ENCODE results near the gene RPL7L1.
"Not testable (repeated sequence)": the region's sequence is repeated elsewhere in the genome, so short reads cannot be mapped to it uniquely, and the experiment has no call there.

The RPL7L1 gene

DNA sequence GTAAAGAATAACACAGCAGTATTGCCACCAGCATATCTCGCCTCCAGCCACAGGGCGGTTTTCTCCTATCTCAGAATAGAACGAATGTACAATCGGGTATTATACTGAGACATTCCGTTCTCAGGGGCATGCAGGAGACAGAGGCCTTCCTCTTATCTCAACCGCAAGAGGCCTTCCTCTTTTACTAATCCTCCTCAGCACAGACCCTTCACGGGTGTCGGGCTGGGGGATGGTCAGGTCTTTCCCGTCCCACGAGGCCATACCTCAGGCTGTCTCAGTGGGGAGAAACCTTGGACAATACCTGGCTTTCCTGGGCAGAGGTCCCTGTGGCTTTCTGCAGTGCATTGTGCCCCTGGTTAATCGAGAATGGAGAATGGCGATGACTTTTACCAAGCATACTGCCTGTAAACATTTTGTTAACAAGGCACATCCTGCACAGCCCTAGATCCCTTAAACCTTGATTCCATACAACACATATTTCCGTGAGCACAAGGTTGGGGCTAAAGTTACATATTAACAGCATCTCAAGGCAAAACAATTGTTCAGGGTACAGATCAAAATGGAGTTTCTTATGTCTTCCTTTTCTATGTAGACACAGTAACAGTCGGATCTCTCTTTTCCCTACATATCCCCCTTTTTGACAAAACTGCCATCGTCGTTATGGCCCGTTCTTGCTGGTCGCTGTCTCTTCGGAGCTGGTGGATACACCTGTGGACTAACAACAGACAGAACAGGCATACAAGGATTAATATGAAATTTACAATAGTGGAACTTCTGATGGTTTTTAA lies 14.8 kb downstream of the RPL7L1 start:
- not testable (repeated sequence) for DNase-seq

DNA sequence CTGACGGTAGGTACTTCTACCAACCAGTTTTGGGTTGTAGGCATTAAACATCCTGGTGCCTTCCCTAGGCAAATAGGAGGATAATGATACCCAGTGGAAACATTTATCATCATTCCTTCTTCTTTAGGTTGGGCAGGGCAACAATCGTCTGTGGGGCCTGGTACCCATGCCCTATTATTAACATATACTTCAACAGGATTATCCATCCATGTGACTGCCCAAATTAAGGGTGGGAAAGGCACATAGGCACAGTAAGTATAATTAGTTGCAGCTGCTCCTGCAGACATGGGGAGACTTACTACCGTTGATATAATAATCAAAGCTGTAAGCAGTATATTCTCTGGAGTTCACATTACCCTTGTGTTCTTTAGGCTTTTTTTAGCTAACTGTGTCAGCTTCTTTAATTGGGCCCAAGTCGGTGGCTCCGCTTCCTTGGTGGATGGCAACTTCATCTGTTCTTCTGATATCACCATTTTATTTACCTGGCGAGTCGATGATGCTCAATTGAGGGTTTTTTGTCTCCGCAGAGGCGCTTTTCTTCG lies 16.8 kb downstream of the RPL7L1 start:
- no peak for DNase-seq

DNA sequence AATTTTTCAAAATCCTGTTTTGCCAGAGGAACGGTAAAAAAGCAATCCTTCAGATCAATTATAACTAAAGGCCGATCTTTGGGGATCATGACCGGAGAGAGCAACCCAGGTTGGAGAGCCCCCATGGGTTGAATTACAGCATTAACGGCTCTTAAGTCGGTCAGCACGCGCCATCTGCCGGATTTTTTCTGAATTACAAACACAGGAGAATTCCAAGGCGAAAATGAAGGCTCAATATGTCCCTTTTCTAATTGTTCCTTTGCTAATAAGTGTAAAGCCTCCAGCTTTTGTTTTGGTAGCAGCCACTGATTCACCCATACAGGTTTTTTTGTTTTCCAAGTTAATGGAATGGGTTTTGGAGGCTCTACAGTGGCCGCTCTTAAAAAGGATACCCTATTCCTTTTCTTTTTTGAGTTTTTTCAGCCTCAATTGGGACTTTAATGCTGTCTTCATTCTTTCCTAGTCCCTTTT lies 19.5 kb downstream of the RPL7L1 start:
- peak; percentile 81 for DNase-seq

DNA sequence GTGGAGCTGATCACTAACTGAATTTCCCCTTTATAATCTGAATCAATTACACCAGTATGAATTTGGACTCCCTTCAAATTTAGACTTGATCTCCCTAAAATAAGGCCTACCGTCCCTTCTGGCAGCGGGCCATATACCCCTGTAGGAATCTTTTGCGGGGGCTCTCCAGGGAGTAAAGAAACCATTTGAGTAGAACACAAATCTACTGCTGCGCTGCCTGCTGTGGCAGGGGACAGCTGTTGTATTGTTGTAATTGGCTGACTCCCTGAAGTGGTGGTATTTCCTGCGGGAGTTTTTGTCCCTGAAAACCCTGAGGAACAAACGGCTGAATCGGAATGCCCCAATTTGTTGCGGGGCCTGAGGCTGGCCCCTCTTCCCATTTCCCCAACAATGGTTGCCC lies 20.5 kb downstream of the RPL7L1 start:
- DNase-seq, result no peak

DNA sequence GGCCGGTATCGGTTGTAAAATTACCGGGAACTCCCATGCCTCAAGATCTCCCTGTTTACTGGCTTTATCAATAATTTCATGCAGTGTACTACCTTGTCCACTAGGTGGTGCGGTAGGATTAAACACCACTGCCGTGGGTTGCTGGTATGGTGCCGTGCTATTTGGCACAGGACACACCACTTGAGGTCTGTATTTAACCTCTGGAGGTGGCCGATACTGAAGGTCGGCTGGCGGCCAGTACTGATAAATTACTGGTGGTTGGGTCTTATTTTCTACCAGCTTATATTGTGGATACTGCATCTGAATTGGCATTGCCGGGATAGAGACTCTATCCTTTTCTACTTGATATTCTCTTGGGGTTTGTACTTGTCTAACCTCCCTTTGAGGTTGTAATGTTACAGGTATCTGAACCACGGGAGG lies 22.1 kb downstream of the RPL7L1 start:
- DNase-seq, result peak; percentile 79

DNA sequence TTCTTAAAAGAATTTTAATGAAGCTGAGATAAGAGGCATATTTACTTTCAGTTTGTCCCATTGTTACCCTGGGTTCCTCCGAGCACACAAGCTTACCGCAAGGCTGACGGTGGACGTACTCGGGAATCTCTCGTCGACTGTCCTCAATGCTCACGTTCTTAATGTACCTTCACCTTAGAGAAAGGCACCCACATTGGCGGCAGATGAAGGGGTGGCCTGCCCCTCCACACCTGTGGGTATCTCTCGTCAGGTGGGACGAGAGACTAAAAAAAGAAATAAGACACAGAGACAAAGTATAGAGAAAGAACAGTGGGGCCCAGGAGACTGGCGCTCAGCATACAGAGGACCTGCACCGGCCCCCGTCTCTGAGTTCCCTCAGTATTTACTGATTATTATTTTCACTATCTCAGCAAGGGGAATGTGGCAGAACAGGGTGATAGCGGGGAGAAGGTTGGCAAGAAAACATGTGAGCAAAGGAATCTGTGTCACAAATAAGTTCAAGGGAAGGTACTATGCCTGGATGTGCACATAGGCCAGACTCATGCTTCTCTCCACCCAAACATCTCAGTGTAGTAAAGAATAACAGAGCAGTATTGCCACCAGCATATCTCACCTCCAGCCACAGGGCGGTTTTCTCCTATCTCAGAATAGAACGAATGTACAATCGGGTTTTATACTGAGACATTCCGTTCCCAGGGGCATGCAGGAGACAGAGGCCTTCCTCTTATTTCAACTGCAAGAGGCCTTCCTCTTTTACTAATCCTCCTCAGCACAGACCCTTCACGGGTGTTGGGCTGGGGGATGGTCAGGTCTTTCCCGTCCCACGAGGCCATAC lies 23.2 kb downstream of the RPL7L1 start:
- DNase-seq, result not testable (repeated sequence)

DNA sequence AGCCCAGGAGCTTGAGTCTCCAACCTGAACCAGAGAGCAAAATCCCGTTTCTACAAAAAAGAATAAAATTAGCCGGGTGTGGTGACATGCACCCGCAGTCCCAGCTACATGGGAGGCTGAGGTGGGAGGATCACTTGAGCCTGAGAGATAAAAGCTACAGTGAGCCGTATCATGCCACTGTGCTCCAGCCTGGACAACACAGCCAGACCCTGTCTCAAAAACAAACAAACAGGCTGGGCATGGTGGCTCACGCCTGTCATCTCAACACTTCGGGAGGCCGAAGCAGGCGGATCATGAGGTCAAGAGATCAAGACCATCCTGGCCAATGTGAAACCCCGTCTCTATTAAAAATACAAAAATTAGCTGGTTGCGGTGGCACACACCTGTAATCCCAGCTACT lies 25.1 kb downstream of the RPL7L1 start:
- no peak for DNase-seq

DNA sequence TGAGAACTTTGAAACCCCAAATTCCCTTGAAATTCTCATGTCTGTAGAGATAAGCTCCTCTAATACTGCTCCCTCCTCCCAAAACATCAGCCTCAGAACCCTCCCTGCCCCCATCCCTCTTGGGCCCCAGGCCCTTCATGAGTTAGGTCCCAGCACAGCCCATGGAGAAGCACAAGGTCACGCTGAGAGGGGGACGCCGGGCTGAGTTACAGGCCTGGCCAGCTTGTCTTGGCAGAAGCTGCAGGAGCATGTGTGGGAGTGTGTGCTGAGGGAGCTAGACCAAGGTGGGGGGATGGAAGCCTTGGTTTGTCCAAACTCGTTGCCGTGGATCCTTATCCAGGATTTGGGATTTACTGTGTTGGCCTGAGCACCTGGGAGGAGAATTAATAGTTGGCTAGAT lies 27.9 kb downstream of the RPL7L1 start:
- DNase-seq, result no peak

DNA sequence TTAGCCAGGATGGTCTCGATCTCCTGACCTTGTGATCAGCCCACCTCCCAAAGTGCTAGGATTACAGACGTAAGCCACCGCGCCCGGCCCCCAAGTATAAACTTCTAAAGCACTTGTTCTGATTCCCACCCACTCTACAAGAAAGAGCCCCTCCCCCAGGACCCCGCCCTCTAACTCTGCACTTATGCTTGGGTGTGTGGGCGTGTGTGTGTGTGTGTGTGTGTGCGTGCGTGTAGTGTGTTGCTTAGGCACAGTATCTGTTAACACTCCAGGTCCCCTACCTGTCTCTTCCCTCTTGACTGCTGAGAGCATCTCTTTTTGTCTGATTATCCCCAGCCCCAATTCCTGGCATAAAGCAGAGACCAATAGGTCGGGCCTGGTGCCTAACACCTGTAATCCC lies 30.4 kb downstream of the RPL7L1 start:
- no peak for DNase-seq

DNA sequence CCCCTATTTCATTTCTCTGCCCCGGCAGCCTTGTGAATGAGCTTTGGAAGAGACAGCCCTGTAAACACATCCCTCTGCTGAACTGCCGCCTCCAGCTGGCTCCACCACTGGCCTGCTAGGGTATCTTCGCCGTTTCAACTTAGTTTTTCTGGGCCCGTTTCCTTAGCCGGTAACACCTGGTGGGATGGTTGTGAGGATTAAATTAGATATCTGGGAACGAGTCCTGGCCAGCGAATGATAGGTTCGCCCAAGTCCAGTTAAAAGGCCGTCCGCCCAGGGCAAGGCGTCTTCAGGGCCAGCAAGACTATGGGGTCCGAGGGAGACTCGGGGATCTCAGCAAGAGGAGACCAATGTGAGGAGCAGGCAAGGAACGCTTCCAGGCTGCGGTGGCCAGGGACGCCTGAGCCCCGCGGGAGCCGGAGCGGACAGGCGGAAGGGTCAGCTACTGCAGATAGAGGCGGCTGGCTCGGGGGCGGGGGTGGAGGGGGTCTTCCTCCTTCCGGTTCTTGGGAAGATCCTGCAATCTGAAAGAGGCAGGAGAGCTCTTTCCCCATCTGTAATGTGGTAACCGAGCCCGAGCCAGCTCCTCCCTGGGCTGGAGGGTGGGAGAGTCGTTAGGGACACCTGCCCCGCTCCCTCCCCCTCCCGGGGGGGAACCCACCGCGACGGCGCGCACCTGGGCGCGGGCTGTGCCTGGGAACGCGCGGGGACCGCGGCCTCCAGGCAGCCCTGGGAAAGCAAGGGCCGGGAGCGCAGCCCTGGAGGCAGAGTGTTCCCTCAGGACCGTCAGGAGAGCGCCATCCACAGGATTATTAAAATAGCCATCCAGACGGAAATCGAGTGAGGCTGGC lies 32.0 kb downstream of the RPL7L1 start:
- DNase-seq, result no peak

DNA sequence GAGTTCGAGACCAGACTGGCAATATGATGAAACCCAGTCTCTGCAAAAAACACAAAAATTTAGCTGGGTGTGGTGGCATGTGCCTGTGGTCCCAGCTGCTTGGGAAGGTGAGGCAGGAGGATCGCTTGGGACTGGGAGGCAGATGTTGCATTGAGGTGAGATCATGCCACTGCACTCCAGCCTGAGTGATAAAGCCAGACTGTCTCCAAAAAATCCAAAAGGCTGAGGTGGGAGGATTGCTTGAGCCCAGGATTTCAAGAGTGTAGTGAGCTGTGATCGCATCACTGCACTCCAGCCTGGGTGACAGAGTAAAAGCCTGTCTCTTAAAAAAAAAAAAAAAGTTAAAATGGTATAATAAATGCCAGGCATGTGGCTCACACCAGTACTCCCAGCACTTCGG lies 35.1 kb downstream of the RPL7L1 start:
- no peak for DNase-seq

DNA sequence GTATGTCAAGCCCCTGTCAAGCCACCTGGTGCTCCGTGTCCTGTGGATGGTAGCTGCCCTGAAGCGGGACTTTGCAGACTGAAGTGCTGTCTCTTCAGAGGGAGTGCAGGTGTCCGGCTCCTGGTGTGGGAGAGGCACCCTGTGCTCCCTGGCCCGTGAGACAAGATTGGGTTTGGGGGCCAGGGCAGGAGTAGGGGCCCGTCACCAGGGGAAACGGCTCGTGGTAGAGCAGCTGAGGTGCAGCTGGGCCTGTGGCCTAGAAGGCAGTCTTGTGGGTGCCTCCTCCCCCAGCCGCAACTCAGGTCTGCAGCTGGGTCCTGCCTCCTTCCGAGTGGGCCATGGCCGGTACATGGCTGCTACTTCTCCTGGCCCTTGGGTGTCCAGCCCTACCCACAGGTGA lies 36.3 kb downstream of the RPL7L1 start, which contains the start of gene PTCRA:
Gene PTCRA, plus strand, starts transcription at position 322 of the 400 bp plus-strand sequence. Its CDS starts 17 bp downstream, at position 339.
- no peak for DNase-seq

DNA sequence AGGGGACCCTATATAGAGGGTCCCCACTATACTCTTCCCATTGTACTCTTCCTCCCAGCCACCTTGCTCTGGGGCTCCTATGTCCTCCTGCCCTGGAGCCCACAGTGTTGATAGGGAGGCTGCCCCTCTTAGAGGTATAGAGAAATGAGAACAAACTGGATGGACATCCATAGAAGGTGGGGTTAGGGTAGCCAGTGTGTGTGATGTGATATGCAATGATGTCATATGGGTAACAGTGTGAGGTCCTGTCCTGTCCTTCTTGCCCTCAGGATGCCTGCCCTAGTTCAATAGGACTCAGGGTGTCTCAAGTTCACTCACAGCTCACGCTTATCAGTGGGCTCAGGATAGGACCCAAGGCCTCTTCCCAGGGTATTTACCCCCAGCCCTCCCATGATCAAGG lies 36.9 kb downstream of the RPL7L1 start:
- no peak for DNase-seq

DNA sequence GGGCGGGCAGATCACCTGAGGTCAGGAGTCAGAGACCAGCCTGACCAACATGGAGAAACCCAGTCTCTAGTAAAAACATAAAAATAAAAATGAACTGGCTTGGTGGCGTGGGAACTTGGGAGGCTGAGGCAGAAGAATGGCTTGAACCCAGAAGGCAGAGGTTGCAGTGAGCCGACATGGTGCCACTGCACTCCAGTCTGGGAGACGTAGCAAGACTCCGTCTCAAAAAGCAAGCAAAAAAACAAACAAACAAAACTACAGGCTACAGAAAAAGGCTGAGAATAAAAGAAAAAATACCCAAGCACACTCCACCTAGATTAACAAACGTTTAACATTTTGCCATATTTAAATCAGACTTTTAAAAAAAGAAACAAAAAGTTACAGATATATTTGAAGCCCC lies 42.4 kb downstream of the RPL7L1 start:
- no peak for DNase-seq

DNA sequence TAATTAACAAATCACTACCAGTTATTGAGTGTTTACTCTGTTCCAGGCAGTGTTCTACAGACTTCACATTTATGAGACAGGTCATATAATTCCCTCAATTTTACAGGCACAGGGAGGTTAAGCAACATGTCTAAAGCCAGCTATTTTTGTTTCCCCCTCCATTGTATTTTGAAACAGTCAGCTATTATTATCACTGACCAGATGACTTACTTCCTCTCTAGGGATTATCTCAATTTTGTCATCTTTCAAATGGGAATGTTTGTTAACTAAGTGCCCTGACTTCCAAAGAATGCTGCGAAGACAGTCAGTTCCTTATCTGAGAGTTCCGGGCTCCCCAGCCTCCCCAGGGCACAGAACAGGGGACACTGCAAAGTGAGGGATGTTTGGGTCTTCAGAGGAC lies 44.2 kb downstream of the RPL7L1 start:
- no peak for DNase-seq

DNA sequence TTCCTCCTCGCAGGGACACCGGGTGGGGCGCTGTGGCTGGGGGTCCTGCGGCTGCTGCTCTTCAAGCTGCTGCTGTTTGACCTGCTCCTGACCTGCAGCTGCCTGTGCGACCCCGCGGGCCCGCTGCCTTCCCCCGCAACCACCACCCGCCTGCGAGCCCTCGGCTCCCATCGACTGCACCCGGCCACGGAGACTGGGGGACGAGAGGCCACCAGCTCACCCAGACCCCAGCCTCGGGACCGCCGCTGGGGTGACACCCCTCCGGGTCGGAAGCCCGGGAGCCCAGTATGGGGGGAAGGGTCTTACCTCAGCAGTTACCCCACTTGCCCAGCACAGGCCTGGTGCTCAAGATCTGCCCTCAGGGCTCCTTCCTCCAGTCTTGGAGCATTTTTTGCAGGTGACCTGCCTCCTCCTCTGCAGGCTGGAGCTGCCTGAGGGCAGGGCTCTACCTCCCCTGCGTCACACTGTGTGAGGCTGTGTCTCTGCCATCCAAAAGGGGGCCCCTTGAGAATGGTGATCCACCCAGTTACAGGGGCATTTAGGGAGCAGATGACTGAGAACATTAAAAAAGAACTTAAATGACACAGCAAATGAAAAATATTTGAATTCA lies 45.9 kb downstream of the RPL7L1 start:
- DNase-seq, result no peak

DNA sequence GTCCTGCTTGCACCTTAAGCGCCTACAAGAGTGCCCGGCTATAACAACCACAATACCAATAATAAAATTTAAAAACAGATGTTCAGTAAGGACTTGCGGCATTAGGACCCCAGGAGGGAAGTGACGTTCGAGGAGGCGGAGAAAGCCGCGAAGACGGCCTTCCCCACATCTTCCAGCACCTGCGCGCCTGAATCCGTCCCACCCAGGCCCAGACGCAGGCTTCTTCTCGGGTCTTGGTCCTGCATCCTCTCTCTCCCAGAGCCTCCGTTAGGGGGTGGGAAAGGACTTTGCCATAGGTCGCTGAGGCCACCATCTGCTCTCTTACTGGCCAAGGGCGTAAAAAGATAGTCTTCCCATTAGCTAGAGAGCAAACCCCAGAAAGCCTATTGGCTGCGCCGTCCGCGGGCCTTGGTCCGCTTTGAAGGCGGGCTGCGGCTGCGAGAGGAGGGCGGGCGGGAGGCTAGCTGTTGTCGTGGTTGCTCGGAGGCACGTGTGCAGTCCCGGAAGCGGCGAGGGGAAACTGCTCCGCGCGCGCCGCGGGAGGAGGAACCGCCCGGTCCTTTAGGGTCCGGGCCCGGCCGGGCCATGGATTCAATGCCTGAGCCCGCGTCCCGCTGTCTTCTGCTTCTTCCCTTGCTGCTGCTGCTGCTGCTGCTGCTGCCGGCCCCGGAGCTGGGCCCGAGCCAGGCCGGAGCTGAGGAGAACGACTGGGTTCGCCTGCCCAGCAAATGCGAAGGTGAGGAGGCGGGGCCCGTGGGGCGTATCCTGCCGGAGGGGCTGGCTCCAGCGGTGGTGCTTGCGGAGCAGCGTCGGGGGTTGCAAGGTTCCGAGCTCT lies 49.8 kb downstream of the RPL7L1 start, which contains the start of gene CNPY3:
Gene CNPY3, plus strand, starts transcription at position 495 of the 835 bp plus-strand sequence. Its CDS starts 91 bp downstream, at position 586.
- peak; percentile 94 for DNase-seq

DNA sequence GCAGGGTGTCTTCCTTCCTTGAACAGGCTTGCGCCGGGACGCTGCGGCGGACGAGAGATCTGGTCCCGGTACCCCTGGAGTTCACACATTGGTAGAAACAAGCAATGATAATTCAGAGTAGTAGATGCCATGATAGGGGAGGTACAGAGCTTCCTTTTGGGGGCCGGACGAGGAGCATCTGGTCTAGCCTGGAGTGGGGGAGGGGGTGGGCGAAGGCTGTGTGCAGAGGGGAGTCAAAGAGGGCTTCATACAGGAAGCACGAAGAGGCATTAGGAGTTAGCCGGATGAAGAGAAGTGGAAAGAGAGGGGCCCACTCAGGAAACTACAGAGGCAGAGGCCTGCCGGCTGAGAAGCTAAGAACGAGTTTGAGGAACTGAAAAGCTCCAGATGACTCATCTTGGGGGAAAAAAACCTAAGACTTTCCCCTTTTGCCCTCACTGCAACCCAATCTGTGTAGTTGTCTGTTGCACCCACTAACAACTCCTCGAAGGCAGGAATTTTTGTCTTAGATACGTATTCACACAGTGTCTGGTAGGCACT lies 50.5 kb downstream of the RPL7L1 start:
- DNase-seq, result peak; percentile 69

DNA sequence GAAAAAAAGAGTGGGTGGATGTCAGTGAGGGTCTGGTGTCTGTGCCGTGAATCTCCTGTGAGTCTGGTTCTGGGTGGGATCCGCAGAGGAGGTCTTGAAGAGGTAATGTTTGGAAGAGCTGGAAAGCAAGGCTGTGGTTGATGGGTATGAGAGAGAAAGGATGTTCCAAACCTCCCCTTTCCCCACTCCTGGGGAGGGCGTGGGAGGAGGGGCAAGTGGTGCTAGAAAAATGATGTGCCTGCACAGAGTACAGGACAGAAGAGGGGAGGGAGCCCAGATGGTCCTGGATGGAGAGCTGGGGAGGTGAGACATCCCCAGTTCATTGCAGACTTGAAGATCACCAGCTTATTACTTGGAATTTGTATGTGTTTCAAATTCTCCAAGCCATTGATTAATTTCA lies 53.0 kb downstream of the RPL7L1 start:
- DNase-seq, result no peak

DNA sequence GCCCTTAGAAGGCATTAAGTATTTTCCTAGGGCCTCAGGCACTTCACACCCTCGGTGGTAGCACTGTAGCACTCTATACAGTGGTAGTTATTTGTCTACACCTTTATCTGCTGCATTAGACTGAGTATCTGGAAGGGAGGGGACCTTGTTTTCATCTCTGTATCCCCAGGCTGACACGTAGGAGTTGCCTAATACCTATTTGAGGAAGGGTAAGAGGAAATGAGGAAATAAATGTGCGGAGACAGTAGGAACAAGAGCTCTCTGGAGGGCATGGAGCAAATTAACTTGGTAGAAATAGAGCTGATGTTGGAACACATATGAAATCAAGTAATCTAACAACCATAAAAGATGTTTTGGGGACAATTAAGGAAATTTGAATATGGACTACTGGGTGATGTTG lies 53.8 kb downstream of the RPL7L1 start:
- DNase-seq, result no peak

DNA sequence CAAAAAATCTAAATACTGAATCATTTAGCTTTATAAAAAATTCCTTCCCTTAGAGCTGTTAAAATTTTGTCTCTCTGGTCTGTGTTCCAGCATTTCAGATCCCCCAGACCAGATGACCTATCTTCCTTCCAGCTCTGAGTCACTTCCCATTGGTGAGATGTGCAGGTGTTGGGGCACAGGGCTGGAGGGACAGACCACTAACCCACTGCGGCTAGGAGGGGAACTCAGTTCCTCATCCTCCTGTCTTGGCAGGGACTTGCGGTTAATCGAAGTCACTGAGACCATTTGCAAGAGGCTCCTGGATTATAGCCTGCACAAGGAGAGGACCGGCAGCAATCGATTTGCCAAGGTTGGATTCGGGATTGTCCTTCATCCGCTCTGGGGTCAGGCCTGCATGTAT lies 55.9 kb downstream of the RPL7L1 start:
- no peak for DNase-seq
